H9 (cell line): ENCODE measurements around the gene TEX38. TPM values are rescaled to one million over a fixed set of nuclear protein-coding genes. Genes with fewer than 3 reads are reported as not detected.

ENCODE experiments used
- DNase-seq: peaks from one replicate; pipeline ENCODE4 v3.0.0-alpha.2; 2017
- H2AFZ ChIP-seq: one replicate; pipeline ENCODE4 v1.6.1; 2013; ENCODE audit warnings: mild to moderate bottlenecking, low read length, control low read depth, moderate library complexity
- H2AK5ac ChIP-seq: 2 replicates; pipeline ENCODE4 v1.6.1; 2013; ENCODE audit warnings: low read length, control low read depth, mixed read lengths; ENCODE audit not compliant: insufficient read length
- H2BK120ac ChIP-seq: one replicate; pipeline ENCODE4 v1.6.1; 2013; ENCODE audit warnings: low read depth, mild to moderate bottlenecking, low read length, control low read depth, inconsistent platforms; ENCODE audit not compliant: poor library complexity, severe bottlenecking
- H2BK12ac ChIP-seq: 2 replicates; pipeline ENCODE4 v1.6.1; 2013; ENCODE audit warnings: low read length, control low read depth, mixed read lengths, low read depth; ENCODE audit not compliant: insufficient read length
- H2BK15ac ChIP-seq: 2 replicates; pipeline ENCODE4 v1.6.1; 2013; ENCODE audit warnings: low read depth, low read length, control low read depth
- H2BK20ac ChIP-seq: one replicate; pipeline ENCODE4 v1.6.1; 2013; ENCODE audit warnings: low read depth, mild to moderate bottlenecking, low read length, control low read depth, inconsistent platforms; ENCODE audit not compliant: poor library complexity, severe bottlenecking
- H2BK5ac ChIP-seq: 2 replicates; pipeline ENCODE4 v1.6.1; 2013; ENCODE audit warnings: low read length, control low read depth, mixed read lengths; ENCODE audit not compliant: insufficient read length
- H3K14ac ChIP-seq: 2 replicates; pipeline ENCODE4 v1.6.1; 2013; ENCODE audit warnings: low read length, control low read depth; ENCODE audit not compliant: insufficient read depth
- H3K18ac ChIP-seq: 2 replicates; pipeline ENCODE4 v1.6.1; 2013; ENCODE audit warnings: low read depth, mild to moderate bottlenecking, mixed read lengths, low read length, control low read depth; ENCODE audit not compliant: insufficient read length
- H3K23ac ChIP-seq: 2 replicates; pipeline ENCODE4 v1.6.1; 2013; ENCODE audit warnings: low read length, control low read depth, mixed read lengths, low read depth; ENCODE audit not compliant: insufficient read length
- H3K23me2 ChIP-seq: 2 replicates; pipeline ENCODE4 v1.6.1; 2013; ENCODE audit warnings: low read depth, mild to moderate bottlenecking, mixed read lengths, low read length, control low read depth; ENCODE audit not compliant: insufficient read length, poor library complexity, severe bottlenecking
- H3K27ac ChIP-seq: 2 replicates; pipeline ENCODE4 v1.5.1; 2013; ENCODE audit warnings: low read length, control low read depth, mixed read lengths, low read depth; ENCODE audit not compliant: insufficient read length
- H3K27me3 ChIP-seq: 2 replicates; pipeline ENCODE4 v1.6.1; 2013; ENCODE audit warnings: low read length, control low read depth, inconsistent platforms; ENCODE audit not compliant: insufficient read depth
- H3K4ac ChIP-seq: 2 replicates; pipeline ENCODE4 v1.6.1; 2013; ENCODE audit warnings: low read depth, mild to moderate bottlenecking, control low read depth, inconsistent platforms, low read length, moderate library complexity
- H3K4me1 ChIP-seq: 2 replicates; pipeline ENCODE4 v1.6.1; 2013; ENCODE audit warnings: low read length, control low read depth, inconsistent platforms; ENCODE audit not compliant: insufficient read depth
- H3K4me2 ChIP-seq: 2 replicates; pipeline ENCODE4 v1.6.1; 2013; ENCODE audit warnings: low read length, control low read depth, mixed read lengths; ENCODE audit not compliant: insufficient read length, insufficient read depth
- H3K56ac ChIP-seq: 2 replicates; pipeline ENCODE4 v1.6.1; 2013; ENCODE audit warnings: low read depth, mild to moderate bottlenecking, mixed read lengths, low read length, control low read depth; ENCODE audit not compliant: insufficient read length
- H3K79me1 ChIP-seq: 2 replicates; pipeline ENCODE4 v1.6.1; 2013; ENCODE audit warnings: low read depth, mild to moderate bottlenecking, moderate library complexity, low read length, control low read depth, inconsistent platforms; ENCODE audit not compliant: insufficient read depth, poor library complexity, severe bottlenecking
- H3K79me2 ChIP-seq: 2 replicates; pipeline ENCODE4 v1.6.1; 2013; ENCODE audit warnings: low read length, control low read depth, inconsistent platforms; ENCODE audit not compliant: insufficient read depth
- H3K9ac ChIP-seq: 2 replicates; pipeline ENCODE4 v1.6.1; 2013; ENCODE audit warnings: low read length, control low read depth, mixed read lengths; ENCODE audit not compliant: insufficient read length; ENCODE audit errors: extremely low read depth
- H3K9me3 ChIP-seq: one replicate; pipeline ENCODE4 v1.6.1; 2013; ENCODE audit warnings: low read depth, low read length, inconsistent platforms; ENCODE audit not compliant: control insufficient read depth
- H3T11ph ChIP-seq: one replicate; pipeline ENCODE4 v1.6.1; 2013; ENCODE audit warnings: mild to moderate bottlenecking, low read length, control low read depth, inconsistent platforms
- H4K20me1 ChIP-seq: one replicate; pipeline ENCODE4 v1.6.1; 2013; ENCODE audit not compliant: control insufficient read depth, insufficient read length, insufficient read depth
- H4K5ac ChIP-seq: 2 replicates; pipeline ENCODE4 v1.6.1; 2013; ENCODE audit warnings: low read depth, mild to moderate bottlenecking, mixed read lengths, low read length, control low read depth; ENCODE audit not compliant: insufficient read length
- H4K8ac ChIP-seq: replicated peaks from 2 replicates; pipeline ENCODE4 v1.6.1; 2013; ENCODE audit warnings: low read length, control low read depth, mixed read lengths, low read depth; ENCODE audit not compliant: insufficient read length
- H4K91ac ChIP-seq: 2 replicates; pipeline ENCODE4 v1.6.1; 2013; ENCODE audit warnings: low read depth, mild to moderate bottlenecking, moderate library complexity, mixed read lengths, low read length, control low read depth; ENCODE audit not compliant: insufficient read length
- H3K27ac Mint-ChIP-seq, 3 experiments: 2 replicates in 2 of 3; 3 replicates in 1 of 3; pipeline ENCODE4 v1.8.0; 2020 to 2021; ENCODE audit warnings: mixed read lengths in 3 of 3, mild to moderate bottlenecking in 1 of 3, moderate library complexity in 1 of 3
- H3K27me3 Mint-ChIP-seq: 2 replicates; pipeline ENCODE4 v1.8.0; 2021; ENCODE audit warnings: low read depth, mild to moderate bottlenecking, moderate library complexity, mixed read lengths
- H3K36me3 Mint-ChIP-seq, 3 experiments: 2 replicates in 2 of 3; 3 replicates in 1 of 3; pipeline ENCODE4 v1.8.0; 2020 to 2021; ENCODE audit warnings: low read depth in 3 of 3, mixed read lengths in 3 of 3; ENCODE audit not compliant: insufficient read depth in 1 of 3
- H3K4me1 Mint-ChIP-seq, 2 experiments: 2 replicates each; pipeline ENCODE4 v1.8.0; 2020; ENCODE audit warnings: mixed read lengths in 2 of 2
- H3K4me3 Mint-ChIP-seq, 2 experiments: 2 replicates in 1 of 2; 3 replicates in 1 of 2; pipeline ENCODE4 v1.8.0; 2020 to 2021; ENCODE audit warnings: mild to moderate bottlenecking in 2 of 2, mixed read lengths in 2 of 2, moderate library complexity in 1 of 2
- H3K9me3 Mint-ChIP-seq, 2 experiments: 2 replicates in 1 of 2; 3 replicates in 1 of 2; pipeline ENCODE4 v1.8.0; 2020; ENCODE audit warnings: mild to moderate bottlenecking in 2 of 2, mixed read lengths in 2 of 2, moderate library complexity in 1 of 2
- CTCF ChIP-seq: fragments of 200-600 bp; sonication (generic); conservative IDR thresholded peaks from 3 replicates; pipeline ENCODE4 v1.8.0; 2021; ENCODE audit warnings: antibody characterized with exemption, mild to moderate bottlenecking
- WGBS: extraction: QIAGEN DNeasy Blood & Tissue Kit; methylation state at CpG from one replicate; pipeline ENCODE4 v1.1.7; 2013; ENCODE audit warnings: missing lambda C conversion rate, low lambda C conversion rate, mixed read lengths; ENCODE audit not compliant: insufficient read length; ENCODE audit errors: extremely low coverage; 5-methylcytosine and 5-hydroxymethylcytosine counted together
- total RNA-seq: library from RNA; stranded (reverse); gene quantifications from 2 replicates; pipeline ENCODE4 v1.2.1, GENCODE V29; 2021

TEX38 gene
- total RNA-seq, 1 experiment from 2014 or later = not detected

- no peak overlapping the region for H2AFZ ChIP-seq
- no peaks in the 10 kb centered on the region for H3K27me3 ChIP-seq
- Mint-ChIP-seq H3K4me3 (peak overlapping the region; percentile 92 to 96), H3K36me3 (peaks cover 3 to 41% (median 15%) of the 10 kb centered on the region in 3 experiments; a peak in 5 of 7 replicates), H3K27me3 (peaks cover 6% of the 10 kb centered on the region; the same call in 1 of the 2 replicates), H3K27ac (peak overlapping the region; percentile 2 to 93 (median 75); a peak in 4 of 7 replicates), H3K4me1 (peaks cover 21 to 25% of the 10 kb centered on the region in 2 experiments), H3K9me3 (no peaks in the 10 kb centered on the region)
- DNase-seq = no peak
- H3K4me2 ChIP-seq = peak overlapping the region; percentile 99
- no peak overlapping the region for H3T11ph ChIP-seq
- H2BK20ac ChIP-seq = no peak overlapping the region
- peak overlapping the region; percentile 87 for H3K9ac ChIP-seq
- no peak overlapping the region for H4K8ac ChIP-seq
- H3K23me2 ChIP-seq = peaks cover 8% of the 10 kb centered on the region
- H2BK120ac ChIP-seq = no peak overlapping the region
- no peak overlapping the region for H3K23ac ChIP-seq
- H3K27ac ChIP-seq = no peak overlapping the region
- no peaks in the 10 kb centered on the region for H4K20me1 ChIP-seq
- WGBS = no CpG with 5 or more reads among the region's 12 CpGs
- H3K14ac ChIP-seq = 0 out of 2 replicates have a peak overlapping the region, but pooled peaks have one; percentile 87
- H3K56ac ChIP-seq = no peak overlapping the region
- no peak for TF ChIP-seq CTCF
- H2AK5ac ChIP-seq = no peak overlapping the region
- H2BK15ac ChIP-seq = no peak overlapping the region
- H3K18ac ChIP-seq = peak overlapping the region; percentile 68
- peaks cover 9% of the 10 kb centered on the region; the same call in 1 of the 2 replicates for H3K4me1 ChIP-seq
- H3K79me1 ChIP-seq = peaks cover 16% of the 10 kb centered on the region
- H2BK12ac ChIP-seq = no peak overlapping the region
- no peak overlapping the region for H4K5ac ChIP-seq
- no peak overlapping the region for H2BK5ac ChIP-seq
- H3K4ac ChIP-seq = no peak overlapping the region
- no peaks in the 10 kb centered on the region for H3K9me3 ChIP-seq
- H4K91ac ChIP-seq = no peak overlapping the region
- H3K79me2 ChIP-seq = peaks cover 15% of the 10 kb centered on the region
Measured at GRCh38 chr1:46718340-46718726, 46.7 kb downstream of the TEX38 start.
